LNCAP (cell line): ENCODE results near the gene CPN2.

ENCODE experiments used
- TF ChIP-seq, protein P1 (sequence below): fragments of 450-650 bp; IDR thresholded peaks from 2 replicates; pipeline ENCODE4 v1.5.1; 2017; ENCODE audit warnings: mild to moderate bottlenecking

Gene CPN2

DNA sequence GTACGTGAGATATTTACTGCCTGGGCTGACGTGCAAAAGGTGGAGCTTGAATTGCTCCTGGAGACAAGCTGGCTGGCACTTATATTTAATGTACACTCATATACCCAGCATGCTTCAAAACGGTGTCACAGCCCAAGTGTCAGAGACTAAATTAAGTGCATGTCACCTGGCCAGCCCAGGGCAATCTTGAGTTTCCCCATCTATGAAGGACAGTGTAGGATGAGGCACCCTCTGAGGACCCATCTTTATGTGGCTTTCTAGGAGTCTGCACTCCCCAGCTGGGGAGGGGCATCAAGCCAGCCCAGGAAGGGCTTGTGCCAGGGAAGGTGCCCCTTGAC, 13.2 kb upstream of the CPN2 start:
- TF ChIP-seq, protein P1, sequence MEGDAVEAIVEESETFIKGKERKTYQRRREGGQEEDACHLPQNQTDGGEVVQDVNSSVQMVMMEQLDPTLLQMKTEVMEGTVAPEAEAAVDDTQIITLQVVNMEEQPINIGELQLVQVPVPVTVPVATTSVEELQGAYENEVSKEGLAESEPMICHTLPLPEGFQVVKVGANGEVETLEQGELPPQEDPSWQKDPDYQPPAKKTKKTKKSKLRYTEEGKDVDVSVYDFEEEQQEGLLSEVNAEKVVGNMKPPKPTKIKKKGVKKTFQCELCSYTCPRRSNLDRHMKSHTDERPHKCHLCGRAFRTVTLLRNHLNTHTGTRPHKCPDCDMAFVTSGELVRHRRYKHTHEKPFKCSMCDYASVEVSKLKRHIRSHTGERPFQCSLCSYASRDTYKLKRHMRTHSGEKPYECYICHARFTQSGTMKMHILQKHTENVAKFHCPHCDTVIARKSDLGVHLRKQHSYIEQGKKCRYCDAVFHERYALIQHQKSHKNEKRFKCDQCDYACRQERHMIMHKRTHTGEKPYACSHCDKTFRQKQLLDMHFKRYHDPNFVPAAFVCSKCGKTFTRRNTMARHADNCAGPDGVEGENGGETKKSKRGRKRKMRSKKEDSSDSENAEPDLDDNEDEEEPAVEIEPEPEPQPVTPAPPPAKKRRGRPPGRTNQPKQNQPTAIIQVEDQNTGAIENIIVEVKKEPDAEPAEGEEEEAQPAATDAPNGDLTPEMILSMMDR, result no peak

DNA sequence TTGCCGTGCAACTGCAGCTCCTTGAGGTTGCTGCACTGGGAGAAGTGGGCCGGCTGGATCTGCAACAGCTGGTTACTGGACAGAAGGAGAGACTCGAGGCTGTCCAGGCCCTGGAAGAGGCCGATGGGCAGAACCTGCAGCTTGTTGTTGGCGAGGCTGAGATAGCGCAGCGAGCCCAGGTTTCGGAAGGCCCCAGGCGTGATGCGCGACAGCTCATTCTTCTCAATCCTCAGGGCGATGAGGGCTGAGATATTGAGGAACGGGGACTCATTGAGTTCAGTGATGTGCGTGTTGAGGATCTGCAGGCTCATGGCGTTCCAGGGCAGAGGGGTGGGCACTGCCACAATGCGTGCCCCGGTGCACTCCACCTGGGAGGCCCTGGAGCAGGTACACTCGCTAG, 9.4 kb upstream of the CPN2 start:
- TF ChIP-seq, protein P1, result no peak

DNA sequence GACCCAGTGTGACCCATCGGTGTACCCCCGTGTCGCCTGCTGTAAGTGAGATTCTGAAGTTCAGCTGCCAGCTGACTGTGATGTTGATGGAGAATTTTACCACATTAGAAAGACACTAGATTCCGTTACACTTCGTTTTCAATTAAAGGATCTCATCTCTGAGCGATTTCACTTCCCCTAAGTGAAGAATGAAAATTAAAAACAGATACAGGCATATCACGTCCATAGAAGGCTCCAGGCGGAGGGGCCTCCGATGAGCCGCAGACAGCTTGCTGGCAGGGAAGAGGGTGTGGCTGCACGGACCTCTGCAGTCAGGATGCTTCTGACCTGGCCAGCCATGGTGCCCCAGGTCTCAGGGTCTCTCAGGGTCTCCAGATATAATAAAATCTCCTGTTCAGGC, 6.6 kb upstream of the CPN2 start:
- TF ChIP-seq, protein P1, result no peak

DNA sequence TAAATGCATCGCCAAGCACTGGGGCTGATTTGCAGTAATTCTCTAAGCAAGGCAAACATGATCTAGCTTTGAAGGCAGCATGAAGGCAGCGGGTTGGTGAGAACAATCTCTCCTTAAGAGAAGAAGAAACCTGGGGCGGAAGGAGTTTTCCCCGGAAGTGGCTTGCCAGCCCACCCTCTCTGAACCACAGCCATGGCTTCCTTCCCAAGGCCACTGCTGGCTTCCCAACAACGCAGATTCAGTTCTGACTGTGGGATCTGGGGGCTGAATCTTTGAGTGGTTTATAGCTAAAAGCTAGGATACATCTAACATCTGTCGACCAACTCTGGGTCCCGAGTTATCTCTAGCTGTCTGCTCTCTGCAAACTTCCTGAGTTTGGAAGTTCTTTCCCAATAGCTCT, 4.3 kb upstream of the CPN2 start:
- TF ChIP-seq, protein P1, result no peak

DNA sequence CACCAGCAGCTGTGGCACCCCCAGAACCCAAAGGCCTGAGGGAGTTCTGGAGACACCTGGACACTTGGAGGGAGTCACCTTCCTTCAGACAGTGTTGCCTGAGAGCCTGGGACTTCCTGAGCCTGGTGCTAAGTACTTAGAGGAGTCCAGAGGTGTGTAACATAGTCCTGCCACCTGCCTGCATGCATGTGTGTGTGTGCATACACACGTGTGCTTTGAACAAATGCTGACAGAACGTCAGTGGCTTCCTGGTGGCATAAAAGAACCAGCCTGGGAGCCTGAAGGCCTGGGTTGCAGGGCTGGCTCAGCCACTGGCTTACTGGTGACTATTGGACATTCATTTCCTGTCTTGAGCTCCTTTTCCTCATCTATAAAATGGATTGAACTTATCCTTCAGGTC, 3.2 kb upstream of the CPN2 start:
- TF ChIP-seq, protein P1, result no peak

DNA sequence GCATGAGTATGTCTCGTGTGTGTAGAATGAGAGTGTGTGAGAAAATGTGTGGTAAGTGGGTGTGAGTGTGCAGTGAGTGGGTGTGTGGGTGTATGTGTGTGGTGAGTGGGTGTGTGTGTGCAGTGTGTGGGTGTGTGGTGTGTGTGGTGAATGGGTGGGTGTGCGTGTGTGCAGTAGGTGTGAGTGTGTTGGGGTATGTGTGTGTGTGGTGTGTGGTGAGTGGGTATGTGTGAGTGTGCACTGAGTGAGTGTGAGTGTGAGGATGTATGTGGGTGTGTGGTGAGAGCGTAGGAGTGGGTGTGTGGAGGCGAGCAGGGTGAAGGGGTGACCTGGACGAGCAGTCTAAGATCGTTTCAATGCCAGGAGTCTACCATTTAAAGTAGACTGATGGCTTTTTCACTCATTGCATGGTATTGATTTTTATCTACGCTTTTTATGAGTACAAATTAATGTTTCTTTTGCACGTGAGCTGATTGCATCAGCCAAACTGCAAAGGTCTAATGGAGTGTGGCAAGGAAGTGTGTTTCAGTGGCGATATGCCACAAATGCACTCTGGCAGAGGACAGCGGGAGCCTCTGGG, 1.6 kb upstream of the CPN2 start:
- TF ChIP-seq, protein P1, result no peak

DNA sequence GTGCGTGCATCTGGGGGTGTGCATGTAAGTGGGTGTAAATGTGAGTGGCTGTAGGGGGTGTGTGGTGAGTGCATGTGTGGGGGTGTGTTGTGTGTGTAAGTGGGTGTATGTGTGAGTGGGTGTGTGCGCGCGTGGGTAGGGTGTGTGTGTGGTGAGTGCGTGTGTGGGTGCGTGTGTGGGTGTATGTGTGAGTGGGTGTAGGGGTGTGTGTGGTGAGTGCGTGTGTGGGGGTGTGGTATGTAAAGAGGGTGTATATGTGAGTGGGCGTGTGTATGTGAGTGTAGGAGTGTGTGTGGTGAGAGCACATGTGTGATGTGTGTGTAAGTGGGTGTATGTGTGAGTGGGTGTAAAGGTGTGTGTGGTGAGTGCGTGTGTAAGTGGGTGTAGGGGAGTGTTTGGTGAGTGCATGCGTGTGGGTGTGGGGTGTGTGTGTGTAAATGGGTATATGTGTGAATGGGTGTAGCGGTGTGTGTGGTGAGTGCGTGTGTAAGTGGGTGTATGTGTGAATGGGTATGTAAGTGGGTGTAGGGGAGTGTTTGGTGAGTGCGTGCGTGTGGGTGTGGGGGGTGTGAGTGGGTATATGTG, 916 bp upstream of the CPN2 start:
- TF ChIP-seq, protein P1, result no peak

DNA sequence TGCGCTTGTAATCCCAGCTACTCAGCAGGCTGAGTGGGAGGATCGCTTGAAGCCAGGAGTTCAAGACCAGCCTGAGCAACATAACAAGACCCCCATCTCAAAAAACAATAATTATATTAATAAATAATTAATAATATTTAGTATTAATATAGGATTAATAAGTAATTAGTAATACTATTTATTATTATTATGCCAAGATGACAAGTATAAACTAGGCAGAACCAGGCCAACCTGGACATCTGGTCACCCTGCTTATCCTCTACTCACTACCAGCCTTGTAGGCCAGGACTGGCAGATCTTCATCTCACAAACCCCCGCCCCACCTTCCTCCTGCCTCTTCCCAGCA, 429 bp downstream of the CPN2 start:
- TF ChIP-seq, protein P1, result no peak
